Activated naive CD8-positive, alpha-beta T cell treated with anti-CD3 and anti-CD28 coated beads for 36 hours (primary cell): Measurements from ENCODE around the gene BCAS3. TPM values are rescaled to one million over a fixed set of nuclear protein-coding genes. Genes with fewer than 3 reads are reported as not detected.

Source experiments
- DNase-seq: peaks from one replicate; pipeline ENCODE4 v3.0.0; 2021
- H3K27ac Mint-ChIP-seq: one replicate; pipeline ENCODE4 v1.8.0; 2022; ENCODE audit warnings: mild to moderate bottlenecking, moderate library complexity, mixed read lengths
- H3K27me3 Mint-ChIP-seq: one replicate; pipeline ENCODE4 v1.8.0; 2022; ENCODE audit warnings: mild to moderate bottlenecking, mixed read lengths
- H3K36me3 Mint-ChIP-seq: one replicate; pipeline ENCODE4 v1.8.0; 2021; ENCODE audit warnings: mild to moderate bottlenecking, mixed read lengths
- H3K4me1 Mint-ChIP-seq: one replicate; pipeline ENCODE4 v1.8.0; 2021; ENCODE audit warnings: mixed read lengths
- H3K4me3 Mint-ChIP-seq: one replicate; pipeline ENCODE4 v1.8.0; 2022; ENCODE audit warnings: mild to moderate bottlenecking, moderate library complexity, mixed read lengths
- H3K9me3 Mint-ChIP-seq: one replicate; pipeline ENCODE4 v1.8.0; 2022; ENCODE audit warnings: mixed read lengths
- total RNA-seq, 2 experiments: library from RNA; stranded (reverse); gene quantifications; one replicate each; pipeline ENCODE4 v1.2.3, GENCODE V29; 2021

BCAS3 gene
- total RNA-seq, 2 experiments from 2014 or later = 4.9 to 7.0 TPM

GRCh38 chr17:61248399-61248798 is 570.7 kb downstream of the BCAS3 start:
- peaks cover 13% of the 10 kb centered on the region for H3K4me1 Mint-ChIP-seq
- H3K4me3 Mint-ChIP-seq = no peak overlapping the region
- no peaks in the 10 kb centered on the region for H3K36me3 Mint-ChIP-seq
- H3K27me3 Mint-ChIP-seq = no peaks in the 10 kb centered on the region
- DNase-seq = no peak
- no peak overlapping the region for H3K27ac Mint-ChIP-seq
- no peaks in the 10 kb centered on the region for H3K9me3 Mint-ChIP-seq

DNA sequence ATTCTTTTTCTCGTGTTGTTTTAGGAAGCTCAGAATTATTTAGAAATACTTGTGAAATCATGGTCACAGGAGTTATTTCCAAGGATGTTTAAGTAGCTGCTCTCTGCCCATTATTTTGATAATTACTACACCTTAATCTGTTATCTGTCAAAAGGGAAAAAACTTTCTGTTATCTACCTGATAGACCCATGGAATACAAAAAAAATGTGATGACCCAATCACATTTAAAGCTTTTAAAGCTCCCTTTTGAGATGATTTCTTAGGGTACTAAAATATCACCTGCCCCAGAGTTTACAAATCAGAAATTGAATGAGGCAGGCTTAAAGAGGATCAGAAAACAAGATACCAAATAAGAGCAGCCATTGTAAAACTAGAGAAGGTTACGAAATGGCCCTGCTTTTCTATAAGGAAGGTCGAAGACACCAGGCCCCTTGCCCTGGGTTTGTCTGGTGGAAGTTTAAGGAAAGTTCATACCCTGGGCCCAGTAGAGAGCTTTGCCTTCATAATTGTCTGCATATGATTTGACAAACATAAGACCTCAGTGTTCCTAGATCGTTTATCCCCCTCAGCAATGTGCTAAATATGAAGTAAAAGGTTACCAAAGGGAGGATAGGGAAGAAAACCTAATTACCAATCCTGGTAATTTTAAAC is 572.1 kb downstream of the BCAS3 start:
- no peak for DNase-seq
- H3K36me3 Mint-ChIP-seq = no peaks in the 10 kb centered on the region
- no peak overlapping the region for H3K4me3 Mint-ChIP-seq
- peaks cover 13% of the 10 kb centered on the region for H3K4me1 Mint-ChIP-seq
- no peaks in the 10 kb centered on the region for H3K27me3 Mint-ChIP-seq
- H3K9me3 Mint-ChIP-seq = no peaks in the 10 kb centered on the region
- no peak overlapping the region for H3K27ac Mint-ChIP-seq

DNA sequence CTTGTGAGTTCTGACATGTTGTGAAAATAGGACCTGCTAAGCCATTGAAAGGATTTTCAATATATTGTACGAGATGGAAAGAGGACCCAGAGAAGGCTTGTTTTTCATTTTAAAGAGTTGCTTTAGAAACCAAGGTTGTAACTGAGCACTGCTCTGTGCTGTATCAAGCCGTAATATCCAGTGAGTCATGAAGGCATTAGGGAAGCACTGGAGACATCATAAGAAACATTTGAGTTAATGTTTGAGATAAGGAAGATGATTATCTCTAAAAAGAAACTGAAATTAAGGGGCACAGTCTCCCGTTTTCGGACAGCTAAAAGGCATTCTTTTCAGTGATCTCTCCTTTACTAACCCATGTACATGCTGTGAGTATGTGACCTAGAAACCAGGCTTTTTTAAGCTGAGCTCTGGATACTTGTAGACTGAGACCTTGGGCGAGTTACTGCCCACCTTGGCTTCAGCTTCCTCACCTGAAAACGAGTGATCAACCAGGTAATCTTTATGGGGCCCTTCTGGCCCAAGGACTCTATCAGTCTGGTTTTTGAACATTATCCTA is 572.8 kb downstream of the BCAS3 start:
- peaks cover 13% of the 10 kb centered on the region for H3K4me1 Mint-ChIP-seq
- DNase-seq = no peak
- no peaks in the 10 kb centered on the region for H3K9me3 Mint-ChIP-seq
- H3K36me3 Mint-ChIP-seq = no peaks in the 10 kb centered on the region
- H3K27me3 Mint-ChIP-seq = no peaks in the 10 kb centered on the region
- H3K27ac Mint-ChIP-seq = peak overlapping the region; percentile 78
- no peak overlapping the region for H3K4me3 Mint-ChIP-seq

DNA sequence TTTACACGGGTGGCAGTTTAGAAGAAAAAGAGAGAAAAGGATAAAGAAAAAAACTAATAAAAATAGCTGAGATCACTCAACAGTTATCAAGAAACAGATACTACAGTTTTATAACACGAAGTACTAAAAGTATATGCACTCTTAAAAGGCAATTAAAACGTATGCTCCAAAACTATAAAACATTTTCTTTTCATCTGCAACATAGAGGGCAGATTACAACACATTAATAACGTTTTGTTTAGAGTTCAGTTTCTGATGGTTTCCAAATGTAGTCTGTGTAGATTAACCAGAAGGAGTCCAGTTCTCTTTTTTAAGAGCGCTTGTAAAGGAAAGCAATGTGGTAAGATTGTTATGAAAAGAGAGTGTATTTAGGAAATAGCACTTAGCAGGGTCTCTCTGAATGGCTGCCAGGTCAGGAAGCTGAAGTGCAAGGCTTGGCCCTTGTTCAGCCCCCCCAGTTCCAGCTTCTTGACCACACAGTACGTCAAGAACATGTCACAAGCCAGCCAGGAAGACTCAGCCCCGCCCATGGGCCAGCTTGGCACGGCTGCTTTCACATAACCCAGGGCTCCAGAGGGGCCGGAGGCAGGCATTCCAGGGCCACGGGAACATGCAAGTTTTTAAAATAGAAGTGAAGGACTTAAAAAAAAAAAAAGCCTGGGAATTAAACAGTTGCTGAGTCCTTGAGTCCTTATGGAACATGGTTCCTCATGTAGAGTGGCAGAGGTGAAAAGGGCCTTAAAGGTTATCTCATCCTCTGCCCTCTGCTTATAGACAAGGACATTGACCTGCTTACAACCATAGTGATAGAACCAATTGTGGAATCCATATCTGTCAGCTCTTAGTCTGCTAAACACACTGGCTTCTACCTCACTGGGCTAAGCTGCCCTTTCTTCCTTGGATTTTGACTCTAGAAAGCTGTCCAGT is 574.6 kb downstream of the BCAS3 start:
- H3K9me3 Mint-ChIP-seq = no peaks in the 10 kb centered on the region
- H3K4me3 Mint-ChIP-seq = no peak overlapping the region
- H3K27me3 Mint-ChIP-seq = no peaks in the 10 kb centered on the region
- no peak overlapping the region for H3K27ac Mint-ChIP-seq
- H3K4me1 Mint-ChIP-seq = peaks cover 13% of the 10 kb centered on the region
- DNase-seq = no peak
- no peaks in the 10 kb centered on the region for H3K36me3 Mint-ChIP-seq

DNA sequence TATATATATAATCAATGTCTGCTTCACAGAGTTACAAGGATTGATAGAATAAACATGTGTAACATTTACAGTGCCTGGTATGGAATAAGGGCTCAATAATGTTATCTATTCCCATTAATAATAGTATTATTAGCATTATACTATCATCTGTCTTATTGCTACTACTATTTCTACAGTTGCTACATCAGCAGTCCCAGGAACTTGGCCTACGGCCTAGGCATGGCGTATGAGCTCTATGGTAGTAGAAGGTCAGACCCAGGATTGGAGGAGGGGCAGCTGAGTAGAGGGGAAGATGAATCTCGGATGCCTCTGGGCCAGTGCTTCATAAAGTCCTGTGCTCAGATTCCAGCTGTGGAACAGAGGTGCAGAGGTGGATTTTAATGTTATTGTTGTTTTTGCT is 575.7 kb downstream of the BCAS3 start:
- Mint-ChIP-seq H3K27ac (no peak overlapping the region), H3K4me3 (no peak overlapping the region), H3K27me3 (no peaks in the 10 kb centered on the region), H3K4me1 (peaks cover 13% of the 10 kb centered on the region), H3K36me3 (no peaks in the 10 kb centered on the region), H3K9me3 (no peaks in the 10 kb centered on the region)
- DNase-seq = no peak

DNA sequence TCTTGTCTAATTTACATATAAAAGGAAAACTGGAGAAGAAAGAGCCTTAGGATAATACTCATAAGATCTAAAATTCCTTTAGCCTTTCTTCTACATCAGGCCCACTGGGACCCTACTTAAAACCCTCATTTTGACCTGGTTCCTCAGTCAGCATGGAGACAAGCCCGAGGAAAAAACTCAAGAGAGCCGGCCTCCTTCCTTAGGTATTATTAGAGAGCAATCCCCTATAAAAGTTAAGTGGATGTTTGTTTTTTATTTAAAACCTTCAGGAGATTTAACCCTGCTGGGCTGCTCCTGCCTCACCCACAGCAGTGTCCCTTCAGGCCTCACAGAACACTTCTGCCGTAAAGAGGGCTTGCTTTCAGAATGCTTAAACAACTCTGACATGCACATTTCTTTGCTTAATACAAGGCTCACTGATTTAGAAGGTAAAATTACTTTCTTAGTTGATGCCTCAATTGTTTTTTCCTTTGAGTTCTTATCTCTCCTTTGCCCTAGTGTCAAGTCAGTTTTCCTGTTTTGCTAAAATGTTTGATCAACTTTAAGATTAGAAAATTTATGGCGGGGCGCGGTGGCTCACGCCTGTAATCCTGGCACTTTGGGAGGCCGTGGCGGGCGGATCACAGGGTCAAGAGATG is 576.4 kb downstream of the BCAS3 start:
- no peaks in the 10 kb centered on the region for H3K36me3 Mint-ChIP-seq
- no peak overlapping the region for H3K27ac Mint-ChIP-seq
- no peaks in the 10 kb centered on the region for H3K27me3 Mint-ChIP-seq
- H3K4me3 Mint-ChIP-seq = no peak overlapping the region
- no peak for DNase-seq
- no peaks in the 10 kb centered on the region for H3K9me3 Mint-ChIP-seq
- peaks cover 13% of the 10 kb centered on the region for H3K4me1 Mint-ChIP-seq

GRCh38 chr17:61254904-61255303 is 577.3 kb downstream of the BCAS3 start:
- Mint-ChIP-seq H3K4me1 (peaks cover 13% of the 10 kb centered on the region), H3K27me3 (no peaks in the 10 kb centered on the region), H3K4me3 (no peak overlapping the region), H3K9me3 (no peaks in the 10 kb centered on the region), H3K27ac (no peak overlapping the region), H3K36me3 (no peaks in the 10 kb centered on the region)
- no peak for DNase-seq

DNA sequence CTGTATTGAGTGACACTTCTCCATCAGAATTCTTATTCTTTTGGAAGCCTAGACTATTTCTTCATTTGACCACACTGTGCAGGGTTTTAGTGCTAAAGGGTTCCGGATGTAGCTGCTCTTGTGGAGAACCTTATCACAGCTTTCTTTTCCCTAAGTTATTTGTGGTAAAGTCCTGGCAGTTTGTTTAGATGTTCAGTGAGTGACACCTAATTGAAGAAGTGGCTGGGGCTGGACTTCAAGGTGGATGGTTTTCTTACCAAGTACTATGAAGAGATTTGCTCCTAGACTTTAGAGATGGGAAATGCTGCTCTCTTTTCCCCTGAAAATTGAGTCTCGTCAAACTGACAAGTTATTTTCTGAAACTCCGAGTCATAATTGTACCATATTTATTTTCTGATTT is 578.0 kb downstream of the BCAS3 start:
- DNase-seq = no peak
- H3K27me3 Mint-ChIP-seq = no peaks in the 10 kb centered on the region
- H3K9me3 Mint-ChIP-seq = no peaks in the 10 kb centered on the region
- H3K27ac Mint-ChIP-seq = no peak overlapping the region
- no peaks in the 10 kb centered on the region for H3K36me3 Mint-ChIP-seq
- H3K4me1 Mint-ChIP-seq = peaks cover 8% of the 10 kb centered on the region
- no peak overlapping the region for H3K4me3 Mint-ChIP-seq

DNA sequence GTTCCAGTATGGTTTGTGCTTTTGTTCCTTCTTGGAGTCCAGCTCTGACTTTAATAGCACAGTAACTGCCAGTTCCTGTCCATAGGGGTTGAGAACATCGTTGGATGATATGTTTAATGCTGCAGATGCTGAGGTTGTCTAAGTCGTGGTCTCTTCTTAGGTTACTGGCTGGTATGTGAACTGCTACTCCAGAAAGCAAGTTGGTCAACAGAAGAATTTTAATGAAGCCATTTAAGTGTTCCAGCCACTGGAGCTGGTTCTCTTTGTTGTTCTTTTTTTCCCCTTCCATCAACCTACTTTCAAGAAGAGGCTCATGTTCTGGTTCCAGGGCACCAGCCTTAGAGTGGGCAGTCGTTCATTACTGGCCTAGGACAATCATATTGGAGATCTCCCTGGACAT is 581.7 kb downstream of the BCAS3 start:
- H3K4me1 Mint-ChIP-seq = no peaks in the 10 kb centered on the region
- no peaks in the 10 kb centered on the region for H3K9me3 Mint-ChIP-seq
- no peaks in the 10 kb centered on the region for H3K27me3 Mint-ChIP-seq
- DNase-seq = no peak
- H3K36me3 Mint-ChIP-seq = no peaks in the 10 kb centered on the region
- no peak overlapping the region for H3K4me3 Mint-ChIP-seq
- H3K27ac Mint-ChIP-seq = no peak overlapping the region

- no peaks in the 10 kb centered on the region for H3K9me3 Mint-ChIP-seq
- H3K27me3 Mint-ChIP-seq = no peaks in the 10 kb centered on the region
- no peaks in the 10 kb centered on the region for H3K36me3 Mint-ChIP-seq
- no peak overlapping the region for H3K27ac Mint-ChIP-seq
- no peak overlapping the region for H3K4me3 Mint-ChIP-seq
- DNase-seq = no peak
- no peaks in the 10 kb centered on the region for H3K4me1 Mint-ChIP-seq
Observed at GRCh38 chr17:61260071-61260797, 582.6 kb downstream of the BCAS3 start.

- no peaks in the 10 kb centered on the region for H3K9me3 Mint-ChIP-seq
- no peak overlapping the region for H3K27ac Mint-ChIP-seq
- H3K27me3 Mint-ChIP-seq = no peaks in the 10 kb centered on the region
- no peak overlapping the region for H3K4me3 Mint-ChIP-seq
- no peaks in the 10 kb centered on the region for H3K4me1 Mint-ChIP-seq
- no peak for DNase-seq
- H3K36me3 Mint-ChIP-seq = no peaks in the 10 kb centered on the region
Observed at GRCh38 chr17:61261001-61261637, 583.5 kb downstream of the BCAS3 start.

DNA sequence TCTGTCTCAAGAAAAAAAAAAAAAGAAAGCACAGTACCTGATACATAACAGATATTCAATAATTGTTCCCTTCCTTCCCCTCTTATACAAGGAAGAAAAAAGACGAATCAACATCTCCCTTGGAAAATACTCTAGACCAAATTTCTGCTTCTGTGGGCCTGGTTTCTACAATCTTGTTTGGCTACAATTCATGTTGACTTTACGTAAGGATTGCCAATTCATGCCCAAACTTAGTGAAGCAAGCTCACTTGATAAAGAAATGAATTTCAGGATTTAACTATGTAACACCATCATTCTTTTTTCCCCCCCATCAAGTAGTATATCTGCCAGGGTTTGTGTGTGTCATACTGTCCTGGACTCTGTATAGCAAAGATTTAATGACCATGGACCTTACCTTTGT is 587.7 kb downstream of the BCAS3 start:
- H3K27me3 Mint-ChIP-seq = no peaks in the 10 kb centered on the region
- H3K9me3 Mint-ChIP-seq = no peaks in the 10 kb centered on the region
- H3K27ac Mint-ChIP-seq = no peak overlapping the region

DNA sequence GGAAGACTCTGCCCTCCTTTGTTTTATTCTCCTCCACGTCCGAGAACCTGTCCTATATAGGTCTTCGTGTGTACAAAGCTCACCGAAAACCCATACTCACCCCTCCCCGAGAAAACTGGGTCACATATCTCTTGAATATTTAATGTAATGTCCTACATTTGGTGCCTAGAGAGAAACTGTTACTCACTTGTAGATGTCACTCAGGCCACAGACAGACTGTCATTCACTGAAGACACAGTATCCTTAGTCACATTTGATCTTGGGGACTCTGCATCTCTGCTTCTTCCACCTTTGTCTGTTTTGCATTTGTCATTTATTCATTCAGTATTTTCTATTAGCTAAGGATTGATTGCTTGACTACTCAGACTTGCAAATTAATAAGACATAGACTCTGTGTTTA is 590.2 kb downstream of the BCAS3 start:
- no peaks in the 10 kb centered on the region for H3K27me3 Mint-ChIP-seq
- no peak overlapping the region for H3K4me3 Mint-ChIP-seq
- no peaks in the 10 kb centered on the region for H3K9me3 Mint-ChIP-seq
- DNase-seq = no peak
- no peaks in the 10 kb centered on the region for H3K36me3 Mint-ChIP-seq
- H3K4me1 Mint-ChIP-seq = peaks cover 2% of the 10 kb centered on the region
- no peak overlapping the region for H3K27ac Mint-ChIP-seq

More for the DNA sequence above, 587.7 kb downstream of the BCAS3 start:
- DNase-seq = no peak
- H3K36me3 Mint-ChIP-seq = no peaks in the 10 kb centered on the region
- H3K4me3 Mint-ChIP-seq = no peak overlapping the region
- H3K4me1 Mint-ChIP-seq = peaks cover 2% of the 10 kb centered on the region

GRCh38 chr17:61275395-61275794 is 597.7 kb downstream of the BCAS3 start:
- Mint-ChIP-seq H3K4me3 (no peak overlapping the region), H3K9me3 (no peaks in the 10 kb centered on the region), H3K36me3 (peaks cover 2% of the 10 kb centered on the region), H3K27me3 (no peaks in the 10 kb centered on the region), H3K4me1 (peaks cover 13% of the 10 kb centered on the region), H3K27ac (no peak overlapping the region)
- DNase-seq = no peak
